Astrocyte of the spinal cord (primary cell): Measurements from ENCODE around the gene COL4A4.
"Not testable (repeated sequence)": the region's sequence is repeated elsewhere in the genome, so short reads cannot be mapped to it uniquely, and the experiment has no call there.

ENCODE experiments used
- DNase-seq: peaks from one replicate; pipeline ENCODE4 v3.0.0; 2011; ENCODE audit warnings: low read depth, low spot score
- H3K4me3 ChIP-seq: 2 replicates; pipeline ENCODE4 v1.5.1; 2011; ENCODE audit warnings: low read depth, mild to moderate bottlenecking, low read length, moderate library complexity
- in situ Hi-C: cut with HindIII; loops from 2 replicates; pipeline ENCODE4 v1.10.0; 2017; ENCODE audit warnings: low sequenced_read_pairs
- TF ChIP-seq, protein P1 (sequence below): IDR thresholded peaks from 2 replicates; pipeline ENCODE4 v1.5.1; 2012; ENCODE audit warnings: low read depth, mild to moderate bottlenecking, low read length, inconsistent platforms

COL4A4 gene

DNA sequence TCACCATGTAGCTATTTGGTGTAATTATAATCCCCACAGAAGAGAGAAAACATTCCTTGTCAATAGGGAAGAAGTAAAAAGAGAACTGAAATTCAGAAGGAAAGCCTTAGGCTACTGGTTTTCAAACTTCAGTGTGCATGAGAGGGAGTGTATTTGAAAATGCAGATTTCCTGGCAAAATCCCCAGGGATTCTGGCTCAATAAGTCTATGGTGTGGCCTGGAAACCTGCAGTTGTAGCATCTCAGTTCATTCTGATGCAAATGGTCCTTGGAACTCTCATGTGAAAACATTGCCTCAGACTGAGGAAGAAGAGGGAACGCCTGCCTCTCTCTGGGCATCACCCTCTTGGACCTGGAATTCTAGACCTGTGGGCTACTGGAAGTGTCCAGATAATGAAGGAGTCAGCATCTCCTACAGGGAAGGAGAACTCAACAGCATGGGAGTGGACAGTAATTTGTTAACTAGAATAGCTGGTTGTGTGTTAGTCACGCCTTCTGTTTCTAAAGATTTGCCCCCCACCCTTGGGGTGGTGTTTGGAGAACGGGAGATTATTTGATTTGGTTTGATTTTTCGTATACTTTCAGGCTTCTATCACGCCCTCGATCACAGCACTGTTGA is 21.7 kb upstream of the COL4A4 start:
- TF ChIP-seq, protein P1, sequence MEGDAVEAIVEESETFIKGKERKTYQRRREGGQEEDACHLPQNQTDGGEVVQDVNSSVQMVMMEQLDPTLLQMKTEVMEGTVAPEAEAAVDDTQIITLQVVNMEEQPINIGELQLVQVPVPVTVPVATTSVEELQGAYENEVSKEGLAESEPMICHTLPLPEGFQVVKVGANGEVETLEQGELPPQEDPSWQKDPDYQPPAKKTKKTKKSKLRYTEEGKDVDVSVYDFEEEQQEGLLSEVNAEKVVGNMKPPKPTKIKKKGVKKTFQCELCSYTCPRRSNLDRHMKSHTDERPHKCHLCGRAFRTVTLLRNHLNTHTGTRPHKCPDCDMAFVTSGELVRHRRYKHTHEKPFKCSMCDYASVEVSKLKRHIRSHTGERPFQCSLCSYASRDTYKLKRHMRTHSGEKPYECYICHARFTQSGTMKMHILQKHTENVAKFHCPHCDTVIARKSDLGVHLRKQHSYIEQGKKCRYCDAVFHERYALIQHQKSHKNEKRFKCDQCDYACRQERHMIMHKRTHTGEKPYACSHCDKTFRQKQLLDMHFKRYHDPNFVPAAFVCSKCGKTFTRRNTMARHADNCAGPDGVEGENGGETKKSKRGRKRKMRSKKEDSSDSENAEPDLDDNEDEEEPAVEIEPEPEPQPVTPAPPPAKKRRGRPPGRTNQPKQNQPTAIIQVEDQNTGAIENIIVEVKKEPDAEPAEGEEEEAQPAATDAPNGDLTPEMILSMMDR, result no peak
- in situ Hi-C loops, result no loop called here
- H3K4me3 ChIP-seq, result no peak overlapping the region
- no peak for DNase-seq

DNA sequence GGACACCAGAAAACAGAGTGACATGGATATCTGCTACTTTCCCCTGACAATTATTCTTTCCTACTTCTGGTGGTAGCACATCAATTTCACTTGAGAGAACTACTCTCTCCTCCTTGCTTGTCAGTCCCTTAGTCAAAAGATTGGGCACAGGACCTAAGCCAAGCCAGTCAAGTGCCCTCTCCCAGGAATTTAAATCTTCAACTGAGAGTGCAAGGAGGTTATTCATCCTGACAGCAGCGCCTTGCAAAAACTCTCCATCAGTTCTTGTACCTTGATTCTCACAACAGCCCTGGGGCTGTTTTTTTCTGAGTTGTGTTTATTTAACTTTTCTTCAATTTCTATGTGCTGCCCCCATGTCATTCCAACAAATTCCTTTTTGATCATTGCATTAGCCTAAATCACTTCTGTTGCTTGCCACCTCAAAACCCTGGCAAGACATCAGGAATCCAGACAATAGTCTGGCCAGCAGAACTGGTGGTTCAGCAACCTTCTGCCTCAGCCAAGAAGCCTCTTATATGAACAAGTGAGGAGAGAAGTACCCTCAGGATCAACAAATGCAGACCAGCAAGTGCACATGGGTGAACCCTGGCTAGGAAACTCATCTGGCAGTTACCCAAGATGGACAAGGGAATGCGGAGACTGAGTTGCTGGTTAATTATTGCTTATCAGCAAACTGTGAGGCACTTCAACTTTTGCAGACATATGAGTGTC is 19.8 kb upstream of the COL4A4 start:
- in situ Hi-C loops, result no loop called here
- TF ChIP-seq, protein P1, result no peak
- DNase-seq, result no peak
- H3K4me3 ChIP-seq, result no peak overlapping the region

DNA sequence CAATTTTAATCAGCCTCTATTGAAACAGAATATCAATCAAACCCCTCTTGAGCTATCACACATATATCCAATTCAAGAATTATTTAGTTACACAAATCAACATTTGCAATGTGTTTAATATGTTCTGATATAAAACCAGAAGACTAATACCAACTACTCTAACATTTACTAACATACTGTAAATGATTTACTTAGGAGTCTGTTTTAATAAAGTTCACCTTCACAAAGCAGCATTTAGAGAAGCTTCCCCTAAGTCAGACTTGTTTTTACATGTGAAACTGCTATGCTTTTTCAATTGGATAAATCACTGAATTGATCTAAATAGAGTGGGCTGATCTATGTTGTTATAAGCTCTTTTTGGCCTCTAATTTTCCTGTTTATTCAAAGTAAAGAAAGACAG is 18.8 kb upstream of the COL4A4 start:
- no peak for DNase-seq
- in situ Hi-C loops, result no loop called here
- H3K4me3 ChIP-seq, result no peak overlapping the region
- TF ChIP-seq, protein P1, result no peak

DNA sequence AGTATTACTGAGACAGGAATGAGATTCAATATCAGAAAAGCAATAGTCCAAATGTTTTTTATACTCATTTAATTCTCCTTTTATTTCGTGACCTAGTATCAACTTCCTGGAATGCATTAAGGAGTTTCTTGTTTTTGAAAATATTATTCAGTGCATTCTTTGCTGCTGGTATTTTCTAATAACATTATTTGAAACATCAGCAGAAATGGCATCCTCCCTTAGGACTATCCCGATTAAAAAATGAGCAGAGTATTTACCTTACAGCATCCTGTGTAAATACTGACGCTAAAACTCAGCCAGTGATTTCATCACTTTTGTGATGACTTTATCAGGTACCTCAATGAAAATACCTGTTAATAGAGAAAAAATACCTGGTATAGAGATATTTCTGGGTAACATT is 16.8 kb upstream of the COL4A4 start:
- H3K4me3 ChIP-seq, result no peak overlapping the region
- no peak for DNase-seq
- TF ChIP-seq, protein P1, result no peak
- in situ Hi-C loops, result no loop called here

DNA sequence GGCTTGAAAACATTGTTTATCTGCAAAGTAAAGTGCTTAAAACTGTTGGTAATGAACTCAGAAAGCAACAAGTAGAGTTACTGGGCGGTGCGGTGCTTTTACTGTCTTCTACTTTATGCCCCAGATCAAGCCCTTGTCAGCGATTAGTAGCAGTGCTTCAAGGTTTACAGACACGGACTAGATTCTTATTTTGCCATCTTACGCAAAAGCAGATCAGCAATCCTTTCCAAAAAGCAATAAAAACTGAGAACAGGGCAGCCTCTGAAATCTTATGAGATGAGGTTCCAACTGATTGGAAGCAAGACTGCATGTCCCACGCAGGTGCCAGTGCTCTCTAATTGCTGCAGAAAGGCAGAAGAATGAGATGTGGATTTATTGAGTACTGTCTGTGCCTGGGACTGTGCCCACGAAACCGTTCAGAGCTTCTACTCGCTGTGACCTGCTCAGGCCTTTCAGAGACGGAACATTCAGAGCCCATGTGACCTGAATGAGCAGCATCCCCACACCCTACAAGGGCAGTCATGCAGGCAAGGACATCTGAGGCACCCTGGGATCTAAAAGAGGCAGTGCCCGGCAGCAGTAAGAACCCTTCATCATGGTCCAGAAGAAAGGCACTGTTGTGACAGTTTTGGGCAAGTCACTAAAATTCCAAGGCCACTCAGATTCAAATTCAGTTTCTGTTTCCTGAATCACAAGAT is 16.1 kb upstream of the COL4A4 start:
- H3K4me3 ChIP-seq, result no peak overlapping the region
- TF ChIP-seq, protein P1, result no peak
- in situ Hi-C loops, result no loop called here
- DNase-seq, result no peak

DNA sequence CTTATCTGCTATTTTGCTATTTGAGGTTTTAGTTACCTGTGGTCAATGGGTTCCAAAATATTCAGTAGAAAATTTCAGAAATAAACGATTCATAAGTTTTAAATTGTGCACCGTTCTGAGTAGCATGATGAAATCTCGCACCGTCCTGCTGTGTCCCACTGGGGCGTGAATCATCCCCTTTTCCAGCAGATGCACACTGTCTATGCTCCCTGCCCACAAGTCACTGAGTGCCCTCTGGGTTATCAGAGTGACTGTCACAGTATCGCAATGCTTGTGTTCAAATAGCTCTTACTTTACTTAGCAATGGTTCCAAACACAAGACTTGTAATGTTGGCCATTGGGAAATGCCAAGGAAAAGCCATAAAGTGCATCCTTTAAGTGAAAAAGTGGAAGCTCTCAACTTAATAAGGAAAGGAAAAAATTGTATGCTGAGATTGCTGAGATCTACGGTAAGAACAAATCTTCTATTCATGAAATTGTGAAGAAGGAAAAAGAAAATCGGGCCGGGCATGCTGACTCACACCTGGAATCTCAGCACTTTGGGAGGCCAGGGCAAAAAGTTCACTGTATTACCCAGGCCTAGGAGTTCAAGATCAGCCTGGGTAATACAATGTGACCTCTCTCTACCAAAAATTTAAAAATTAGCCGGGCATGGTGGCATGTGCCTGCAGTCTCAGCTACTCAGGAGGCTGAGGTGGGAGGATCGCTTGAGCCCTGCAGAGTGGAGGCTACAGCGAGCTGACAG is 13.8 kb upstream of the COL4A4 start:
- no peak for DNase-seq
- no peak overlapping the region for H3K4me3 ChIP-seq
- in situ Hi-C loops, result no loop called here
- TF ChIP-seq, protein P1, result no peak

DNA sequence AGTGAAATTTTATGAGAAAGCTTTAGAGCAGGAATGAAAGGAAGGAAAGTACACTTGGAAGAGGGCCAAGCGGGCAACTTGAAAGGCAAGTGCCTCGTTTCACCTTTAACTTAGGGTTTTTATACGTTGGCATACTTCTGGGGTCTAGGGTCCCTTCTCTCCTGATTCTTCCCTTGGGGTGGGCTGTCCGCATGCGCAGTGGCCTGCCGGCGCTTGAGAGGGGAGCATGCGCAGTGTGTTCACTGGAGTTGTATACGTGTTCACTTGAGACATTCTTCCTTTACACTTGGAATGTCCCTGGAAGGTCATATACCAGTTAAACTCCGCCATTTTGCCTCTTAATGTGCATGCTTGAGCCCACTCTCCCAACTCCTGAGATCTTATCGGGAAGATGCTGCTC is 7.8 kb upstream of the COL4A4 start:
- DNase-seq, H3K4me3 ChIP-seq, in situ Hi-C loops: not testable (repeated sequence)
